HG02884 (cell line): ENCODE measurements around the gene KCNG2.

Experiments
- ATAC-seq: cut with Tn5 transposase; IDR thresholded peaks from one replicate; pipeline ENCODE4 v1.9.1; 2021; ENCODE audit warnings: mild to moderate bottlenecking, moderate library complexity; ENCODE audit not compliant: unreplicated experiment

KCNG2 gene

DNA sequence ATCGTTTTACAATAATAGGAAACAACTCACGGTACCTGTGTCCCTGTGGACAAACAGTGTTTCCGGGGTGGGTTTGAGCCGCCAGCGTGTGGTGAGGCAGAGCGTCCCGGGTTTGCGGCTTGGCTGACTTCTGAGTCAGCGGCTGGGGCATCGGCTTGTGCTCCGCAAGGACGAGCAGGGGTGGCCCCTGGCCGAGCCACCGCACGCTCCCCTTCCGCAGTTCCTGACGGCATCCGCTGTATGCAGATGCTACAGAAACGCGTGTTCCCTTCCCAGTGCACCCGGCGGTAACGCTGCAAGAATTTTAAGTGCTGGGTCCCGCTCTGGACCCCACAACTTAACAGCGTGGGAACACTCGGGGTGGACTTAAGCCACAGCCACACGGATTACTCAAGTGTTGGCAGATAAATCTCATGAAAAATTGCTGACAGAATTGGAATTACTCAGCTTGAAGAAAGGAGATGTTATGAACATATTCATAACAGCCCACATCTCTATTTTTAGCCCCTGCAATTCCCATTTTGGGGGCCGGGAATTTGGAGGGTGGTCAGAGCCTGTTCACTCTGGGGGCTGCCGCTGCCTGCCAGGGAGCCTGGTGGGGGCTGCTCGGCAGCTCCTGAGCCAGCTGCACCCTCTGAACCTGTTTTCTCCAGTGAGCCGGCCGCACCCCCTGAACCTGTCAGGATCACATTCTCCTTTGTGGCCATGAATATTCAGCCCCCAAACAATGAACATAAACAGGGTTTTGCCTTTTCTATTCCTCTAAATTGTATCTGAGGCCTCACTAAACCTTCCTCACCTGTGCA is 12.6 kb upstream of the KCNG2 start:
- no peak for ATAC-seq

DNA sequence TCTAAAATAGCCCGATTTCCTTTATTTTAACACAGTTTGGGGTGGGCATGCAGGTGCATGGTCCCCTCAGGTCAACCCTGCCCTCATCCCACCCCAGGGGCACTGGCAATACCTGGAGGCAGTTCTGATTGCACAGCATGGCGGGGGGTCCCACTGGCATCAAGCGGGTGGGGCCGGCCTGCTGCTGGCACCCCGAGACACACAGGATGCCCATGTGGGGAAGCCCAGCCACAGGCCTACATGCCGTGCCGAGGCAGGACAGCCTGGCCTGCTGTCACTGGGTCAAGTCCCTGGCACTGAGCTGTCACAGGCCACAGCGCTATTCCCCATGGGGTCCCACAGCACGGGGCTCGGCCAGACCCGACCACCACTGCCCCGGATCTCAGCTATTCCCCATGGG is 11.9 kb upstream of the KCNG2 start:
- ATAC-seq: no peak

DNA sequence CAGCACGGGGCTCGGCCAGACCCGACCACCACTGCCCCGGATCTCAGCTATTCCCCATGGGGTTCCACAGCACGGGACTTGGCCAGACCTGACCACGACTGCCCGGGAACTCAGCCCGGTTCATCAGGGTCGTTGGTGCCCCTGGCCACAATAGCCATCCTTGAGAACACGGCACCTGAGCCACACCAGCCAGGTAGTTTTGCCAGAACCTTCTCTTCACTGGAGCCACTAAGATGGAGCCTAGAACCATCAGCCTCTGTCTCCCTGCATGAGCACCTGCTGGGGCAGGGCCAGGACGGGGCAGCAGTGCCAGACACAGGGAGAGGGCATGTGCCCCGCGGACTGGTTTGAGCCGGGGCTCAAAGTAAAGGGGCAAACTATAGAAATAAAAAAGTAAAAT is 11.4 kb upstream of the KCNG2 start:
- ATAC-seq: no peak

DNA sequence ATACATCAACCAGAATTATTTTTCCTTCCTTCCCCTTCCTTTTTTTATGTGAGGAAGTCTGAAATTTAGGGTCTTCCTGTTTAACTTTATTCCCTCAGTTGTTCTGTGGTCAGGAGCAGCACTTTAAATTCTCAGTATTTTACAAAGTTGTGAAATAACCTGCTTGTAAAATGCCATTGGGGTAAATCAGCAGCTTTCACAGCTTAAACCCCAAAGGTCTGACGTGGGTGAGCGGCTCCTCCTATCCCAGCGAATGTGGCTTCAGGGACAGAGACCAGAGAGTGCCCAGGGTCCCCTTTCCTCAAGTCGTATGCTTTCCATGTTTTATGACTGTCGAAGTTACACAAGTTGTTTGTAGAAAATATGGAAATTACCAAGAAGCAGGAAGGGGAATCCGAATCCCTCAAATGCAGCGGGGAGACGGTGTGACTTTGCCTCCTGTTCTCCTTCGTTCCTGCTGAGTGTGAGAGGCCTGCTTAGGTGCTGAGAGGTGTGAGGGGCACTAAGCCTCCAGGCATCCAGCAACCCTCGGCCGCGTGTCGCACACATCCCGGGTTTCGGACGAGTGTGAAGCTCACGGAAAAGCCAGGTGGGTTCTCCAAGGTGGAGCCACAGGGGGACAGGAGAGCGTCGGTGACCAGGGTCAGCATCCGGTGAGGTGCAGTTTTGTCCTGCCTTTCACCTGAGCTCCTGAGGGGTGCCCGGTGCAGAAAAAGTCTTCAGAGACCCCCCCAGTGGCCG is 10.8 kb upstream of the KCNG2 start:
- no peak for ATAC-seq

DNA sequence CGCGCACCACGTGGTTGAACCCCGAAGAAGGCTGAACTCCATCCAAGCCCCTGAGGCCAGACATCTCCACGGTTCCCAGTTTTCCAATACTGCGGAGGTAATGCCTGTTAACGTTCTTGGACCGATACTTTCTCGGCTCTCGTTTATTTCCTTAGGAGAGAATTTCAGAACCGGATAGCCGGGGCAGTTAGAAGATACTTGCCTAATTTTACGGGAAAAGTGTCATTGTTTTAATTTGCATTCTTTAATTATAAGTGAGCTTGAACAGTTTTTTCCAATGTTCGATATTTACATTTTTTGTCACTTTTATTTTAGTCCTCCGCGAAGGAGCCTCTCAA is 10.2 kb upstream of the KCNG2 start:
- ATAC-seq: no peak

DNA sequence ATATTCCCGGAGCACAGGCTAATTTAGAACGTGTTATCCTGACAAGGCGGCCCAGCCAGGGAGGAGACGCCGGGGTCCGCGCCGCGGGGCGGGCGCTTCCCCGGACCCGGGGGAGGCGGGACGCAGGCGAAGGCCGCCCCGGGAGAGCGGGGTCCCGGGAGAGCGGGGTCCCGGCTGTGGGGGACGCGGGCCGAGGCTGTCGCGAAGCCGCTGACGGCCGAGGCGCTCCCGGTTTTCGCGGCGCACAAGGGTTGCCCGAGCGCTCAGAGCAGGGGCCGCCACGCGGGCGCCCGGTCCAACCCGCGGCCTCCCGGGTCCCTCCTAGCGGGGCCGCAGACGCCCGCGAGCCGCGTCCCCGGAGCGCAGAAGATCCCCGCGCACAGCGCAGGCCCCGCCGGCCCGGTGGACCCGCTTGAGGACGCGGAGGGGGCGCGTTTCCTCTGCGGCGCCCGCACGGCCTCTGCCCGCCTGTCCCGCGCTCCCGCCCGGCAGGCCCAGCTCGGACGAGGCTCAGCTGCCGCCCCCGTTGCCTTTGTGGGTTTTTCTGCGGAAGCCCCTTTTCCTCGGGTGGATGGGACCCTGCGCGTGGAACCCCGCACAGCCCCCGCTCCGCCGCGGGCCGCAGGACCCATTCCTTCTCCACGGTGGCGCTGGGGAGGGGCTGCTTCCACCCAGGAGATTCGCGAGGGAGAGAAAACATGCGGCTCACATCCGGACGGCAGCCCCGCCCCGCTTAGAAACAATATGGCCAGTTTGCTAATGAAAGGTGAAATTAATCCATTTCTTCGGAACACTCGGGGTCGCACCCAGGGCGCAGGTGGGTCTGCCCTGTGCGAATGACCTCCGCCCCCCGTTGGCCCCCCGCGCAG is 9.6 kb upstream of the KCNG2 start:
- ATAC-seq: no peak

DNA sequence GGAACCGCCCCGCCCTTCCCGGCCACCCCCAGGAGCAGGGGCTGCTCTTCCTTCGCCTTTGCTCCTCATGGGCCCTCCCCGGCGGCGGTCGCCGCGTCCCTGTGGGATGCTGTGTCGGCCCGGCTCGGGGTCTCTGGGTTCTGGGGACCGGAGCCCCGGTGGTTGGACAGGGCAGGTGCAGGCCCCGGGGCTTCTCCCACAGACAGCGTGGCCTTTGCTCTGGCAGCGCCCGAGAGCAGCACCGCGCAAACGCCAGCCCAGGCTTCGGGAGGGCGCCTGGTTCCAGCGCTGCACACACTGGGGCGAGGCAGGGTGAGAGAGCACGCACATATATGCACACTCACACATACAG is 9.0 kb upstream of the KCNG2 start:
- no peak for ATAC-seq

DNA sequence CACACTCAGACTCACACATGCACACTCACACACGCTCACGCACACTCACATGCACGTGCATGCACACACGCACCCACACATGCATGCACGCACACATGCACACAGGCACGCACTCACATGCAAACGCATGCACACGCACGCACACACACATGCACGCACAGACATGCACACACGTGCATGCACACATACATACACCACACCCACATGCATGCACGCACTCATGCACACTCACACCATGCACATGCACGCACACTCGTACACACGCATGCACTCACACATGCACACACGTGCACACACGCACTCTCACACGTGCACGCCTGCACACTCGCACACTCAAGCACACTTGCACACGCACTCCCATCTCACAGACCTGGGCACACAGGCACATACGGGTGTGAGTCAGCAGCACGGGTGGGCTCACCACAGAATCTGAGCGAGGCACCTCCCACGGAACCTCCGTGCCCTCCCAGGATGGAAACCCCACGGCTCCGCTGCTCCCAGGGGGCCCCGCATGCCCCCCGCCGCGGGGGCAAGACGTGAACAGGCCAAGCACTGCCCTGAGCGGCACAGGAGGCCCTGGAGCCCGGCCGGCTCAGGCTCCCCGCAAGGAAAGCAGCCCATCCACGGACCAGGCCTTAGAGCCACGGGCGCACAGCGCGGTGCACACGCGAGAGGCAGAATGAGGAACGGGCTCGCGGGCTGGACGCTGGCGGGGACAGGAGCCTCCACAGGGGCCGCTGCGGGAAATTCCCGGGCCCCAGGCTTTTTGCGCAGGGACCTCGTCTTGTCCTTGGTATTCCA is 8.4 kb upstream of the KCNG2 start:
- no peak for ATAC-seq

DNA sequence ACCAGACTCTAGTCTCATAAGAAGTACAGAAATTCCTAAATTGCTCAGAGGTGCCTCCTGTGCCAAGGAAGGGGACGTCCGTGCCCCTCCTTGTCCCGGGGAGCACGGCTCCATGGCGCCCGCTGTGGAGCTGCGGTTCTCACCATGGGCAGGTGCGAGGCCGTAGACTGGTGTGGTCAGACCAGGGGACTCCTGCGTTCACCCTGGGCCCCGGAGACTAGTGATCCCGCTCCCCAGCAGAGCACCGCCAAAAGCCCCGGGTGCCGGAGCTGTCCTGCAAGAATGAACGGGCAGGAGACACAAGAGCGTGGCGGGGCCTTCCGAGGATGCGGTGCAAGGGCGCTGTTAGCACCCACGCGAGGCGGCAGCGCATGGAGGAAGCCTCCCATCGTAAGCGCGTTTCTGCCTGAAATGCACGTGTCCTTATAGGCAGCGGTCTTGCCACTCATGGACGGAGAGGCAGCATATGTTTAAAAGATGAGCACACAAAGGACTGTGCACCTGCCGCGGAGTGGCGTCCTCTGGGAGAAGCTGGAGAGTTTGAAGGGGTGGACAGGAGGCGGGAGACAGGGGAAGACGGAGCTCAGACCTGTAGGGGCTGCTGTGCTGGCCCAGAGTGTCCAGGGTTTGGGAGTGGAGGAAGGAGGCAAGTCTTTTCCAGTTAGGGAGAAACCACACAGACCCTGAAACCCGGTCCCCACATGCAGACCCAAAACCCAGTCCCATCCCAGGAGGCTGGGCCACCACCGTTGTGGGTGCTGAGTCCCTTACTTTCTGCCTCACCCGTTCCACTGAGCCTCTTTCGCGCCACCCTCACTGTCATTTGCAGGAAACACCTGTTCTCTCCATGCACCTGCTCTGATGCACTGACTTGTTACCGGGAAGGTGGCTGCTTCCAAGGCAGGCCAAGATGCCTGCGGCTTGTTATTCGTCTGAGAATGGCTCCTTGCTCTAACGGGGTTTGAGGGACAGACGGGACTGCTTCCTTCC is 7.5 kb upstream of the KCNG2 start:
- no peak for ATAC-seq

DNA sequence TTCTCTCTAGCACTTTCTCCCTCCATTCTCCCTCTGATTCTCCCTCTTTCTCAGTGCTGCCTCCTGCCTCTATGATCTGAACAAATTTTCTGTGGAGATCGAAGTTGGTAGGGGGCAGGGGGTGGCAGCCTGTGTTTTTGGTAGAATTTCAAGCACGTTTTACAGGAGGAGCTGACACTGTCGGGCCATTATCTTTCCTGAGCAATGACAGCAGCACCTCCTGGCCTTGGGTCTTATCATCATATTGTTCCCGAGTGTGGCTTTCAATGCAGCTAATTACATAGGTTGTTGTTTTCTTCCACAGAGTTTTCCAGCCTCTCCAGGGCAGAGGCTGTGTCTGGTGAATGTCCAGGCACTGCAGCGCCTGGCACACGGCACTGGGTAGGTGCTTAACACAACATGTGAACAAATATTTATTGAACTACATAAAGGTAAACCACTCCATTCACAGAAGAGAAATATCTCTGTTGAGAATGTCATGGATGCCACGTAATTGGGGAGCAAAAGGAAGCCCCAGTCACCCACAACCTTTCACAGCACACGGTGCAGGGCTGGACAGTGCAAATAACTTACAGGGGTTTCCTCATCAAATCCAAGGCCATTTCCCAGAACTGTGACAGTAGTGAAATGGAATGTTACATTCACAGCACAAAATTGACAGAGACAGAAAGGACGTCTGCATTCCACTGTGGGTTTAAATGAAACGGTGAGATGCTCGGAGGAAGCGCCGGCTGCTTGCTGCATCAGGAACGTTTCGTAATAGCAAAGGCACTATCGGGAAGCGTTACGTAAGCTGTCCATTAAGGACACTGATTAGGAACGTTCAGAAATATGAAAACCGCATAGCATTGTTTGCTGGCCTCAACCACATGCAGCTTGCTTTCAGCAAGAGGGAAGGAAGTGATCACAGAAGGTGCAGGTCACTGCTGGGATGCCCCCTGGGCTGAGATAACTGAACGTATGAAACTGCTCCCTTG is 6.5 kb upstream of the KCNG2 start:
- no peak for ATAC-seq

DNA sequence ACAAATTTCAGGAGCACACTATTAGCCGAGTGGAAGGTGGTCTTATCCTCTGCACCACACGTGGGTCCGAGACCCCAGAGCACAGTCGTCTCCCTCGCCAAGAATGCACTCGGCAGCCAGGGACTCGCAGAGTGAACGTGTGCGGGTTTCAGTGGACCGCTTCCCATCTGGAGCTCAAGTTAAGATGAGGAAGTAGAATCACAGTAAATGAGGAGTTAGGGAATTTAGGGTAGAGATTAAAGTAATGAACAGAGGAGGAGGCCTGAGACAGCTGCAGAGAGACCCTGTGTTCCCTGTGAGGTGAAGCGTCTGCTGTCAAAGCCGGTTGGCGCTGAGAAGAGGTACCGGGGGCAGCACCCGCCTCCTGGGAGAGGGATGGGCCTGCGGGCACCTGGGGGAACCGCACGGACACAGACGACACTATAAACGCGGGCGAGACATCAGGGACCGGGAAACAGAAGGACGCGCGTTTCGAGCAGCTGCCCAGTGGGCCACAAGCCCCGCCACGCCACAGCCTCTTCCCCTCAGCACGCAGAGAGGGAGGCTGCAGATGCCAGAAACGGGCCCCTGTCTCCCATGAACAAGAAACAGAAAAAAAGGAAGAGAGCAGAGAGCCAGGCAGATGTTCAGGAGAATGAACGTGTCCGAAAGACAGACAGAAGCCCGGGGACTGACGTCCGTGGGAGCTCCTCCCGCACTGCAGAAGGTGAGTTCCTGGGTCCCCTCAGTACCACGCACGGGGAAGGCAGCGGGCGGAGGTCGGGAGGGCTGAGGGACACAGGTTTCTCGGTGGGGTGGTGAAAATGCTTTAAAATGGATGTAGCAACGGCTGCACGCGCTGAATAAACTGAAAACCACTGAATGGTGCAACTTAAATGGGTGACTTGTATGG is 5.4 kb upstream of the KCNG2 start:
- ATAC-seq: no peak

DNA sequence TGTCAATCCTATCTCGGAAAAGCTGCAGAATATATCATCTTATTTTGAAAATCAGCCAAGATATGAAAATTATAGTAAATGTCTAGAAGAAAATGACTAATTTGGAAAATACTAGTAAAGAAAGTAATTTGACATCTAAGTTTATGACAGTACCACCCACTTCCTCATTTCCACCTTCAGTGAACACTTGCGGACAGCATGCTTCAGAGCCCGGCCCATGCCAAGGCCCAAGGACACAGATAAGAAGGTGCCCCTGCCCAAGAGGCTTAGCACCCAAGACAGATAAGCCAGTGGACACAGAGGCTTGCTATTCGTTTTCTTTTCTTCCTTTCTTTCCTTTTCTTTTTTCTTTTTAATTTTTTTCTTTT is 4.8 kb upstream of the KCNG2 start:
- no peak for ATAC-seq

DNA sequence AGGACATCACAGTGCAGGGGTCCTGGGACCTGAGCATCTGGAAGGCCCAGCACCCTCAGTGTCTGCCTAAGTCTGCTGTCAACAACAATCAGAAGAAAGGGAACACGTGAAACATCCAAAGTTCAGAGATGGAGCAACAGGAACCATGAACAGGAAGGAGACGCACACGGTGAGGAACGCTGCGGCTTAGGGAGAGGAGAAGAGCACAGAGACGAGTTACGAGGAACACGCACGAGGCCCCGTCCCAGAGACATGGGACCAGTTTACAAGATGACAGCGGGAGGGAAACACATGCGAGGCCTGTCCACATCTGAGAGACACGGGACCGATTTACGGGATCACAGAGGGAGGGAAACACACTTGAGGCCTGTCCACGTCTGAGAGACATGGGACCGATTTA is 2.9 kb upstream of the KCNG2 start:
- no peak for ATAC-seq

DNA sequence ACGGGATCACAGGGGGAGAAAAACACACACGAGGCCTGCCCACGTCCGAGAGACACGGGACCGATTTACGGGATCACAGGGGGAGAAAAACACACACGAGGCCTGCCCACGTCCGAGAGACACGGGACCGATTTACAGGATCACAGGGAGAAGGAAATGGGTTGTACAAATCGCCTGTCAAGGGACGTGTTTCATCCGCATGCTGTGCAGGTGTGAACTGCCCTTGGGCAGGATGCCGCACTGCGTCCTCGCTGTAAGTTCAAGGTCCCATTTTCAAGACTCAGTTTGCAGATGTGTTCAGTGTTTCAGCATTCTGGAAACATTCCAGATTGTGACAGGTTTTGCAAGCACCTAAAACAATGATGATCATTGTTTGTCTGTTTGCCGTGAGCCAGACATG is 2.3 kb upstream of the KCNG2 start:
- ATAC-seq: no peak

DNA sequence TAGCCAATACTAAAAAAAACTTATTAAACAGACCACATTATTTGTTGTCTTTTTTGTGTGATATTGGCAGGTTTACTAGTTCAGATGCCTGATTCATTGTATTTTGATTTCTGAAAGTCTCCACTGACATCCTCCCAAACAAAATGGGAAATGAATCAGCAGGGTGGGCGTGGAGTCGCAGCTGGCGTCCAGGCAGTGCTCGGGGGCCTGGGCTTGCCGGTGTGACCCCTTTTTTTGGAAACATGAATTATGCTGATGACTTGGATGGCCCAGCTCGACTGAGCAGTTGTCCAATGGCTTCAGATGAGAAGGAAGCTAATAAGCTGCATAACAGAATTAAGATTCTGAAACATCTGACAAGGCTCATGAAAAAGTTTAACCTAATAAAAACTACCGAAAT is 1.7 kb upstream of the KCNG2 start:
- no peak for ATAC-seq

DNA sequence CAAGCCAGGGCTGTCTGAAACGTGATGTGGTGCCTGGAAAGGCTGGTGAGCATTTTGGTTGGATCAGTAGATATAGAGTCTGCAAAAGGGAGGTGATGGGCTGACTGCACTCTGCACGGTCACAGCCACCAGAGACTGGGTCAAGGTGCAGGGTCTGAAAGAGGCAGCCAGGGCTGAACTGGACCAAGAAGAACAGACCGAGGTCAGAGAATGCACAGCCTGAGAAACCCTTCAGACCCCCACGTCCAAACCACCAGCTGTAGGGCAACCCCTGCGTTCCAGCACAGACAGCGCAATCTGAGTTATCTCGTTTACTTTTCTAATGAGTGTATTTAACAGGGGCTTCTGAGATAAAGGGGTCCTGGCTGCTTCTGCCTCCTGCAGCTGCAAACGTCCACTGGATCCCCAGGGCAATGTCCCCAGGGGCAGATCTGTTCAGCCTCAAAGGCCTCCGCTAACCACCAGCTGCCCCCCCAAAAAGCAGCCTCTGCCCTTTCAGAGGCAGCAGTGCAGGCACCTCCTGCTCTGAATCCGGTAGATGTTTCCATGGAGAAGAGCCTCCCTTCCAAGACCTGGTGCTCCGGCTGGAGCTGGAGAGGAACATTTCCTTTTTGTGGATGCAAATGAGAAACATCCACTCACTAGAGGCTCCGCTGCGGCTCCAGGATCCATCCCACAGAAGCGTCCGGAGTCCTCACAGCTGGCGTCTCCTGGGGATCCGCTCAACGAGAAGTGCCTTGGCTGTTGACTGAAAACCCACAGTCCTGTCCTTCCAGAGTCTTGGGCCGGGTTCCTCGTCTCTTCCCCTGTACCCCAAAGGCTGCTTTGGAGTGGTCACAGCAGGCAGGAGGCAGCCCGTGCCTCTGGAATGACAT is 970 bp upstream of the KCNG2 start:
- ATAC-seq: no peak
